HG02884 (cell line): Measurements from ENCODE around the gene WDR93.

Experiments
- ATAC-seq: cut with Tn5 transposase; IDR thresholded peaks from one replicate; pipeline ENCODE4 v1.9.1; 2021; ENCODE audit warnings: mild to moderate bottlenecking, moderate library complexity; ENCODE audit not compliant: unreplicated experiment

WDR93 gene

DNA sequence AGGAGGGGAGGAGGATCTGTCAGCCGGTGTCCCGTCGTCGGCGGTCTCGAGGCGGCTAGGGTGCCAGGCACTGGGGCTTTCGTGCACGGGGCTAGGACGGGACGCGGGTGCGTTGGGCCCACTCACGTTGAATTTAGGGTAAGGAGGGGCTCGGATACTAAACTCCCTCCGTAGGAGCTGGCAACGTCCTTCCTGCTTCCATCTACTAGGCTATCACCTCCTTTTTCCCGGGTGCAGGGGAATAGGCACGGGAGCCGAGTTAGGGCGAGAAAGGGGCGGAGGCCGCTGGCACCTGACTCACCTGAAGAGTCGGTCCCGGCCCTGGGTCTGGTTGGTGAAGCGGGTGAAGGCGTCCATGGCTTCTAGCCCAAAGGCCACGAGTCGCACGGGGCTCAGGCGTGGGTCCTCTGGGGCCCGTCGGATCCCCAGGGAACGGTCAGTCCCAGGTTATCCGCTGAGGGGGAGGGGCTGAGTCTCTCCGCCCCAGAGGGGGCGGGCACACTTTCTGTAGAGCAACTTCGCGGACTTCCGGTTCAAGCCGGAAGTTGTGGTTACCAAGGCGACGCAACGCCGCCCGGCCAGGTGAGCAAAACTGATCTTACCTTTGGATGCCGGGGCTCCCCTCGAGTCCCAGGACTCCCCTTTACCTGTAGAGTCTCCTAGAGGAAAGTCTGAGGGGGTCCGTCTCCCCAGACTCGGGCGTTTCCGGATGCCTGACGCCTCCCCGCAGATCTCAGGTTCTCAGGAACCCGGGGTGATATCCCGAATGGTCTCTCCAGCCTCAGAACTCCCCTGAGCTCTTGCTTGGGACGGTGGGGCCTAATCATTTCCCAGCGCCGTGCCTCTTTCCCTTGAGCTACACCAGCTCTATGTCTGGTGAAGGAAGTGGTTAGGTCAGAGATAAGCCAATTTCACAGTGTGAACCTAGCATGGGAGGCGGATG is at the start of gene WDR93, which contains the start of gene PEX11A:
Gene WDR93, plus strand, starts transcription at position 536 of the 943 bp plus-strand sequence. CDS start 10,936 bp downstream, outside the sequence.
Gene PEX11A, minus strand, starts transcription at position 479 of the 943 bp plus-strand sequence. Its CDS starts 122 bp downstream, at position 357.
- ATAC-seq, result peak; percentile 81

DNA sequence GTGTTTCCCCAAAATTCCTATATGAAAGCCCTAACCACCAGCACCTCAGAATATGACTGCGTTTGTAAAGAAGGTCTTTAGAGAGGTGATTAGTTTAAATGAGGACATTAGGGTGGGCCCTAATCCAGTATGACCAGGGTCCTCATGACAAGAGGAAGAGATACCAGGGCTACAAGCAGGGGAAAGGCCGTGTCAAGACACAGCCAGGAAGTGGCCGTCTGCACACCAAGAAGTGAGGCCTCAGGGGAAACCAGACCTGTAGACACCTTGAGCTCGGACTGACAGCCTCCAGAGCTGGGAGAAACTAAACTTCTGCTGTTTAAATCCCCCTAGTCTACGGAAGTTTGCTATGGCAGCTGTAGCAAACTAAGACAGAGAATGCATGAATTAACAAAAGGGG is 49.6 kb upstream of the WDR93 start:
- no peak for ATAC-seq

- ATAC-seq, result no peak
Observed at GRCh38 chr15:89642106-89642505, 48.5 kb upstream of the WDR93 start.

DNA sequence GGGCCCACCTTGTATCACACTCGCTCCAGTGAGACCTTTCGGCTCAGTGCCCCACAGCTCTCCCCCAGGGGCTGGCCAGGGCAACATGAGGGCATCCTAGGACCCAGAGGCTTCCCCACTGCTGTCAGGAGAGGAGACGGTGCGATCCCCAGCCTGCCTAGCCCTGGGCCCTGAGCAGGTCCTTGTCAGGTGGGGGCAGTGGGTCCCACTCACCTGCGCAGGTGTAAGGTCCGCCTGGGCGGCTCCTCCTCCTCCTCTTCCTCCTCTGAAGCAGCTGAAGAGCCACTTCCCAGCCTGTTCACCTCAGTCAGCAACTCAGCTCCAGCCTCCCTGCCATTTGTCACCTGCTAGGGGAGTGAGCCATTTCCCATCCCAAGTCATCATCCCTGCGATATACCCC is 44.9 kb upstream of the WDR93 start:
- ATAC-seq, result no peak

DNA sequence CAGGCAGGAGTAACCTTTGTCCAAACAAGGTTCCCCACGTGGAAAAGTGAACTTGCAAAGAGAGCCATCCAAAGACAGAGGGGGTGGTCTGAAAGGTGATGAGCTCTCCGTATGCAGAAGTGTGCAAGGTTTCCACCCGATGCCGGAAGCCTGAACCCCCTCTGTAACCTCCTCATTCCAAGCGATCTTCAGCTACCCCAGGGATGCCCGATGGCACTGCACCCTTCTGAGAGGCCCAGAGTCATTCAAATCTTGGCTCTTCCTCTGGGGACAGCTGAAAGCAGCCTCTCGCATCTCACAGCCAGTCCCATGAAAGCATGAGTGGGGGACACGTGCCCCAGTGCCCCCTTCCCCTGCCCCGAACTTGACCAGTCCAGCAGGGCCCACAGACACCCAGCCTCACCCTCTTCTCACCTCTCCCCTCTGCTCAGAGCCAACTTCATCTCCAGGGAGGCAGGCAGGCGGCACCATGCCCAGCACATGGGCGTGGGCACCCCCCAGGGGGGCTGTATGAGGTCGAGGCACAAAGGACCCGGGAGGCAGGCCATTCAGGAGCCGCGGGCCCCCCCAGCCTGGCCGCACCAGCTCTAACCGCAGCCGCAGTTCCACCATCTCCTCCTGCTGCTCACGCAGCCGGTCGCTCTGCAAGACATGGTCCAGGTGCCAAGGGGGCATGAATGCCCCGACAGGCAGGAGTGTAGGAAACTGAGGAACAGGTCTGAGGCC is 44.0 kb upstream of the WDR93 start:
- ATAC-seq, result no peak

DNA sequence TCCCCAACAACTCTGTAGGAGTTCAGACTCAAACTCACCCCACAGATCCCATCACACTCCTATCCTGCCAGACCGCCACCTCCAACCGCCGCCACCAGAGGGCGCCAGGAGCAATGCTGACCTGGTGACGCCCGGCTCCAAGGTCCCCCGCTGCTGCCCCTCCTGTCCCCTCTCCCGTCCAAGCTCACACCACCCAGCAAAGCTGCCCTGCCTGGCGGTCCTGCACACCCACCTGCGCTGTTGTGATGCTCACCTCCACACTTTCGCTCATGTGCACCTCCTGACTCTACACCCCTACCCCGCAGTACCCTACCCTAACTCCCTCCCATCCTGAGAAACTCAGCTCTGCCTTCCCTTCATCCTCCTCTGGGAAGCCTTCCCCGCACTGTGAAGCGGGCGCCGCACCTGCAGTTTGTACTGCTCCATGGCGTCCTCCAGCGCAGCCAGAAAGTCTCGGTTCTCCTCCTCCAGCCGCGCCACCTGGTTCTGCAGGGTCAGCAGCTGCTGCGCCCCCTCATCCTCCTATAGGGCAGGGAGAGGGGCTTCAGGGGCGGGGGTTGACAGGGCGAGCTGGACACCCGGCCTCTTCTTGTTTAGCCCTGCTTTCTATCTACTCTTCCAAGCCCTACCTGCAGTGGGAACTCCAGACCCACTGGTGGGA is 43.3 kb upstream of the WDR93 start:
- no peak for ATAC-seq

GRCh38 chr15:89648106-89649012 is 42.3 kb upstream of the WDR93 start:
- ATAC-seq, result no peak

- ATAC-seq, result no peak
Observed at GRCh38 chr15:89649013-89649625, 41.5 kb upstream of the WDR93 start.

DNA sequence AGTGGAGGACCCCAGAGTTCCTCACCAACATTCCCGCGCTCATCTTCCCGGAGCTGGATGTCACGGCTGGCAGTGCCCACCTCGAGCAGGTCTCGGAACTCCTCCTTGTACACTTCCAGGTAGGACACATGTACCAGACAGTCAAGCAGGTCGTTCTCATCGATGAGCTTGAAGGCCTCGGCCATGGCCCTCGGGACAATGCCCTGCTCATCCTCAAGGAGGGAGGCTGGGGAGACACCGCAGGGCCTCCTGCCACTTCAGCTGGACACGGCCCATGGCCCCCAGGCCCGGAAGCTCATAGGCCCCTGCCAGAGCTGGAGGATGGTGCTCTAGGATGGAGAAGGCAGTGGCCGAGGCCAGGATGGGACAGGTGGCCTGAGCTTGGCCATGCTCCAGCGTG is 40.9 kb upstream of the WDR93 start:
- ATAC-seq, result no peak

GRCh38 chr15:89652131-89652530 is 38.5 kb upstream of the WDR93 start:
- no peak for ATAC-seq

- ATAC-seq, result no peak
Observed at GRCh38 chr15:89652666-89653065, 37.9 kb upstream of the WDR93 start.

DNA sequence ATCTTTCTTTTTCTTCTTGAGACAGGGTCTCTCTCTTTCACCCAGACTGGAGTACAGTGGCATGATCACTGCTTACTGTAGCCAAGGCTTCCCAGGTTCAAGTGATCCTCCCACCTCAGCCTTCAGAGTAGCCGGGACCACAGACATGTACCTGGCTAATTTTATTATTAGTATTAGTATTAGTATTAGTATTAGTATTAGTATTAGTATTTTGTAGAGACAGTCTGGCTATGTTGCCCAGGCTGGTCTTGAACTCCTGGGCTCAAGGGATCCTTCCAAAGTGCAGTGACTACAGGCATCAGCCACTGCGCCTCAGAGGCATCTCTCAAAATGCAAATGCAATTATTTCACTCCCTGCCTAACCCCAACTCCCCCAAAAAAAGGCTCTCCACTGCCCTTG is 37.0 kb upstream of the WDR93 start:
- no peak for ATAC-seq

- no peak for ATAC-seq
Observed at GRCh38 chr15:89654301-89654761, 36.3 kb upstream of the WDR93 start.

- no peak for ATAC-seq
Observed at GRCh38 chr15:89654847-89655805, 35.5 kb upstream of the WDR93 start, which contains the start of gene KIF7. Gene KIF7, minus strand, starts transcription at chr15:89655467. Its CDS starts 2,537 bp downstream, at chr15:89652930.

DNA sequence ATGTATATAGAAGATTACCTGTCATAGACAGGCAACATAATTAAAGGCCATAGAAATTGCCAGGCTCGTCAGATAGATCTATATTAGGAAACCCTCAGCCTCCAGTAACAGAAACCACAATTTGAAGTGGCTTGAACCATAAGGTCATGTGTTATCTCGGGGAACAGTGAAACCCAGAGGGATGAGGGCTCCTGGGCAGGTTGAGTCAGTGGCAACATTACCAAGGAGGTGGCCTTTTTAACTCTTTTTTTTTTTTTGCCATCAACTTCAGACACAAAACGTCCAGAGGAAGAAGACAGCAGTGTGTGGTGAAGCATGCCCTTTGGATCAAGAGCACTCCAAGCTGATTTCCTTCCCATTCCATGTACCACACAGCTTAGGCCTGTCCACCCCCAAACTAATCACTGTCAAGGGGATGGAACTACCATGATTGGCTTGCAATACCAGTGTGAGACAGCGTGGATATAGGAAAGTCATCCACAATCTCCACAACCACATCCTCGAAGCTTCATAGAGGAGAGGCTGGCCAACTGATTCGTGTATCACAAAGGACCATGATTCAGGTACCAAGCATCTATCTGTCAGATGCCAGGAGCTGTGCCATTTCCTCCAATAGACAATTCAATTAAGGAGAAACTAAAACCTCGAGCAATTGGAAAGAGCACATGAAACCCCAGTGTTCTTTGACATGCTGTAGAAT is 34.3 kb upstream of the WDR93 start:
- no peak for ATAC-seq

DNA sequence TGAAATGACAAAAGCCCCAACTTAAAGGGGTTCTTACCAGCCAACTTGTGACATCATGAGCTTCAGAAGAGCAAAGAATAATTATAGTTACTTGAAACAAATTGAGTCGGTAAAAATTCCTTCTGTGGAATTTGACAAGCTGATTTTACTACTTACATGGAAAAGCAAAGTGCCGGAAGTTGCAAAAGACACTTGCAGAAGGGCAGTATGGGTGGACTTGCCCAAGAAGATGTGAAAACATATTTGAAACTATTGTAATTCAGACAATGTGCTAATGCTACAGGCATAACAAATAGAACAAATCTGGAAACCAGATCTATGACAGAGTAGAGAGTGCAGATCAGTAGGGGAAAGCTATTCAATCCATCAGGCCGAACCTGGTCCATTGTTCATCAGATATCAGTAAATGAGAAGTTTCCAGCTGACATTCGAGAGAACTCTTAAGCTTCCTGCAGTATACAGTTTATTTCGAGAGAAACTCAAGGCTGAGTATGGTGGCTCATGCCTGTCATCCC is 32.9 kb upstream of the WDR93 start:
- no peak for ATAC-seq

GRCh38 chr15:89659295-89659694 is 31.3 kb upstream of the WDR93 start:
- ATAC-seq, result no peak

DNA sequence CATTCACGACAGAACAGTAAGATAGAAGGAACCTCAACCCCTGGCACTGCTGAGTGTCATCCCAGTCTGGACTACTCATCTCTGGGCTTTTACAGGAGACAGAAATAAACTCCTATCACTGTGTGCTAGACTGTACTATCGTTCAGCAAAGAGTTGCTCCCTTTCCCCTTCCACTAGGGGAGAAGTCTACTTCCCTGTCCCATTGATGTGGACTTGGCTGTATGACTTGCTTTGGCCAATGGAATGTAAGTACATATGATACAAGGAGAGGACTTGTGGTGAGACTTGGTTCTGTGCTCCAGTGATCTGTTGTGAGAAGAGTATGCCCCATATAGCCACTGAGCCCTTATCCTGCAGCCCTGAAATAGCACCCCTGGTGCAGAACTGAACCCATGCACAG is 30.1 kb upstream of the WDR93 start:
- ATAC-seq, result no peak
